CD14-positive monocyte (primary cell): ENCODE results near the gene RHEB. TPM values are rescaled to one million over a fixed set of nuclear protein-coding genes. Genes with fewer than 3 reads are reported as not detected.

Source experiments
- DNase-seq, 3 donors: peaks; one replicate each; pipeline ENCODE4 v3.0.0-alpha.2; 2011 to 2022
- H2AFZ ChIP-seq: 2 replicates; pipeline ENCODE4 v1.6.0; 2012; ENCODE audit warnings: mild to moderate bottlenecking, low read depth, low read length, inconsistent platforms; ENCODE audit not compliant: insufficient read depth, poor library complexity, severe bottlenecking
- H3K27ac ChIP-seq, 2 donors: 1 replicate in 1 of 2; 2 replicates in 1 of 2; pipeline ENCODE4 v1.5.1; 2012 to 2013; ENCODE audit warnings: low read length in 2 of 2, control low read depth in 1 of 2, inconsistent platforms in 1 of 2, low read depth in 1 of 2, mild to moderate bottlenecking in 1 of 2
- H3K27me3 ChIP-seq, 2 donors: one replicate each; pipeline versions ENCODE4 v1.6.0 to v1.6.1; 2011 to 2013; ENCODE audit warnings: low read length in 2 of 2; ENCODE audit not compliant: control insufficient read depth in 2 of 2, insufficient read depth in 2 of 2
- H3K36me3 ChIP-seq, 2 donors: replicated peaks in 1 of 2; 1 replicate in 1 of 2; 2 replicates in 1 of 2; pipeline versions ENCODE4 v1.5.1 to v1.6.1; 2012 to 2013; ENCODE audit warnings: low read length in 2 of 2, control low read depth in 1 of 2, inconsistent platforms in 1 of 2, mild to moderate bottlenecking in 1 of 2; ENCODE audit not compliant: insufficient read depth in 2 of 2, control insufficient read depth in 1 of 2
- H3K4me1 ChIP-seq, 2 donors: 1 replicate in 1 of 2; 2 replicates in 1 of 2; pipeline versions ENCODE4 v1.5.1 to v1.6.1; 2012 to 2013; ENCODE audit warnings: low read length in 2 of 2, control low read depth in 1 of 2, inconsistent platforms in 1 of 2, mild to moderate bottlenecking in 1 of 2, moderate library complexity in 1 of 2; ENCODE audit not compliant: insufficient read depth in 2 of 2, control insufficient read depth in 1 of 2
- H3K4me2 ChIP-seq: replicated peaks from 2 replicates; pipeline ENCODE3; 2012; ENCODE audit warnings: low read length, moderate library complexity, mild to moderate bottlenecking; ENCODE audit not compliant: poor library complexity, severe bottlenecking; ENCODE audit errors: extremely low read depth
- H3K4me3 ChIP-seq, 3 experiments: fragments of 200-600 bp in 1 of 3; sonication (generic) in 1 of 3; replicated peaks in 1 of 3; 1 replicate in 2 of 3; 2 replicates in 1 of 3; pipeline ENCODE4 v1.5.1; 2011 to 2013; ENCODE audit warnings: low read length in 3 of 3, mild to moderate bottlenecking in 3 of 3, control low read depth in 2 of 3, low read depth in 2 of 3, inconsistent platforms in 1 of 3, moderate library complexity in 1 of 3
- H3K79me2 ChIP-seq: 2 replicates; pipeline ENCODE4 v1.6.0; 2012; ENCODE audit warnings: mild to moderate bottlenecking, control low read depth, inconsistent platforms, low read length, moderate library complexity; ENCODE audit not compliant: insufficient read depth
- H3K9ac ChIP-seq: 2 replicates; pipeline ENCODE4 v1.6.0; 2017; ENCODE audit warnings: low read length, mild to moderate bottlenecking; ENCODE audit not compliant: insufficient read depth, poor library complexity, severe bottlenecking
- H3K9me3 ChIP-seq, 2 donors: replicated peaks in 1 of 2; 1 replicate in 1 of 2; 2 replicates in 1 of 2; pipeline versions ENCODE4 v1.5.1 to v1.6.1; 2012 to 2013; ENCODE audit warnings: low read length in 2 of 2, control low read depth in 1 of 2; ENCODE audit not compliant: control insufficient read depth in 1 of 2, insufficient read depth in 1 of 2
- H4K20me1 ChIP-seq: 2 replicates; pipeline ENCODE4 v1.6.0; 2012; ENCODE audit warnings: mild to moderate bottlenecking, low read length, control low read depth, moderate library complexity; ENCODE audit not compliant: insufficient read depth
- H3K27ac Mint-ChIP-seq, 7 donors: one replicate each; pipeline ENCODE4 v1.8.0; 2020; ENCODE audit warnings: mild to moderate bottlenecking in 7 of 7, mixed read lengths in 7 of 7, moderate library complexity in 6 of 7, inconsistent platforms in 2 of 7
- H3K27me3 Mint-ChIP-seq, 3 donors: one replicate each; pipeline ENCODE4 v1.8.0; 2021 to 2022; ENCODE audit warnings: low read depth in 3 of 3, mild to moderate bottlenecking in 3 of 3, mixed read lengths in 3 of 3, moderate library complexity in 3 of 3, inconsistent platforms in 1 of 3
- H3K36me3 Mint-ChIP-seq, 2 donors: one replicate each; pipeline ENCODE4 v1.8.0; 2020; ENCODE audit warnings: mixed read lengths in 2 of 2, inconsistent platforms in 1 of 2, mild to moderate bottlenecking in 1 of 2
- H3K4me1 Mint-ChIP-seq: one replicate; pipeline ENCODE4 v1.8.0; 2020; ENCODE audit warnings: mild to moderate bottlenecking, mixed read lengths
- H3K4me3 Mint-ChIP-seq, 2 donors: one replicate each; pipeline ENCODE4 v1.8.0; 2020; ENCODE audit warnings: mild to moderate bottlenecking in 2 of 2, mixed read lengths in 2 of 2, moderate library complexity in 1 of 2
- H3K9me3 Mint-ChIP-seq, 7 donors: one replicate each; pipeline ENCODE4 v1.8.0; 2020 to 2022; ENCODE audit warnings: mixed read lengths in 7 of 7, mild to moderate bottlenecking in 6 of 7, moderate library complexity in 6 of 7, inconsistent platforms in 2 of 7
- CTCF ChIP-seq: fragments of 200-600 bp; IDR thresholded peaks from one replicate; pipeline ENCODE4 v1.8.0; 2022; ENCODE audit warnings: antibody characterized with exemption, mild to moderate bottlenecking
- WGBS: methylation state at CpG from one replicate; pipeline ENCODE4 v1.1.5; 2013; ENCODE audit warnings: missing lambda C conversion rate; ENCODE audit not compliant: insufficient coverage; 5-methylcytosine and 5-hydroxymethylcytosine counted together
- intact Hi-C, 2 donors: fragments of 100-400 bp; cut with micrococcal nuclease; formaldehyde crosslinking; loops; one replicate each; pipeline versions ENCODE4 v1.15.0 to v1.15.1; 2023
- polyA plus RNA-seq, 3 donors: library from polyadenylated mRNA; depleted of rRNA in 1 of 3; unstranded in 2 of 3; stranded (reverse) in 1 of 3; fragments of 300-500 nt in 2 of 3; fragments of >200 nt in 1 of 3; fragmentation: Illumina TruSeq in 2 of 3; gene quantifications; 1 replicate in 2 of 3; 2 replicates in 1 of 3; pipeline ENCODE4 v1.2.3, GENCODE V29; 2012 to 2021

The RHEB gene
- polyA plus RNA-seq, 3 donors: 20.4 to 96.1 (median 95.8) TPM

- Histone ChIP-seq H3K27ac (no peak overlapping the region), H3K4me2 (no peak overlapping the region), H3K4me3 (no peak overlapping the region), H4K20me1 (peaks cover 18% of the 10 kb centered on the region), H3K9ac (no peak overlapping the region), H3K79me2 (peaks cover 7% of the 10 kb centered on the region), H3K36me3 (peaks cover 68 to 89% of the 10 kb centered on the region in 2 donors), H2AFZ (no peak overlapping the region), H3K9me3 (peaks cover 6 to 7% of the 10 kb centered on the region in 2 donors), H3K4me1 (no peaks in the 10 kb centered on the region), H3K27me3 (no peaks in the 10 kb centered on the region)
- Mint-ChIP-seq H3K27ac (peak overlapping the region in 6 of 7 donors; percentile 21 to 70 (median 56)), H3K36me3 (peaks cover 91 to 94% of the 10 kb centered on the region in 2 donors), H3K9me3 (peaks cover under 1 to 11% (median 6%) of the 10 kb centered on the region in 7 donors), H3K4me3 (no peak overlapping the region), H3K27me3 (peaks cover 0 to 2% (median 0%) of the 10 kb centered on the region in 3 donors), H3K4me1 (no peaks in the 10 kb centered on the region)
- intact Hi-C loops: no loop called here
- no peak for DNase-seq
- no peak for TF ChIP-seq CTCF
- 97% methylated on average over 14 of the region's 19 CpGs for WGBS
These were observed 51.3 kb downstream of the RHEB start for GRCh38 chr7:151468217-151469018.

GRCh38 chr7:151465169-151465568 lies 54.5 kb downstream of the RHEB start:
- intact Hi-C loops: no loop called here
- no peak for DNase-seq
- Mint-ChIP-seq H3K4me3 (no peak overlapping the region), H3K4me1 (no peaks in the 10 kb centered on the region), H3K9me3 (peaks cover 11 to 21% (median 15%) of the 10 kb centered on the region in 7 donors), H3K27ac (peak overlapping the region in 1 of 7 donors; percentile 20), H3K27me3 (peaks cover 6 to 9% (median 6%) of the 10 kb centered on the region in 3 donors), H3K36me3 (peaks cover 59 to 62% of the 10 kb centered on the region in 2 donors)
- no peaks in the 10 kb centered on the region for H3K27me3 ChIP-seq
- no peaks in the 10 kb centered on the region for H3K79me2 ChIP-seq
- no peak overlapping the region for H3K4me3 ChIP-seq
- no peak overlapping the region for H3K27ac ChIP-seq
- no peaks in the 10 kb centered on the region for H3K4me1 ChIP-seq
- no peak for TF ChIP-seq CTCF
- peaks cover 4% of the 10 kb centered on the region for H4K20me1 ChIP-seq
- H2AFZ ChIP-seq: no peak overlapping the region
- H3K4me2 ChIP-seq: no peak overlapping the region
- H3K9me3 ChIP-seq: peaks cover 13 to 19% of the 10 kb centered on the region in 2 donors
- H3K9ac ChIP-seq: no peak overlapping the region
- 96% methylated on average over 8 of the region's 8 CpGs for WGBS
- H3K36me3 ChIP-seq: peaks cover 54 to 56% of the 10 kb centered on the region in 2 donors
